ENCODE measurements around the gene DDA1.

DNA sequence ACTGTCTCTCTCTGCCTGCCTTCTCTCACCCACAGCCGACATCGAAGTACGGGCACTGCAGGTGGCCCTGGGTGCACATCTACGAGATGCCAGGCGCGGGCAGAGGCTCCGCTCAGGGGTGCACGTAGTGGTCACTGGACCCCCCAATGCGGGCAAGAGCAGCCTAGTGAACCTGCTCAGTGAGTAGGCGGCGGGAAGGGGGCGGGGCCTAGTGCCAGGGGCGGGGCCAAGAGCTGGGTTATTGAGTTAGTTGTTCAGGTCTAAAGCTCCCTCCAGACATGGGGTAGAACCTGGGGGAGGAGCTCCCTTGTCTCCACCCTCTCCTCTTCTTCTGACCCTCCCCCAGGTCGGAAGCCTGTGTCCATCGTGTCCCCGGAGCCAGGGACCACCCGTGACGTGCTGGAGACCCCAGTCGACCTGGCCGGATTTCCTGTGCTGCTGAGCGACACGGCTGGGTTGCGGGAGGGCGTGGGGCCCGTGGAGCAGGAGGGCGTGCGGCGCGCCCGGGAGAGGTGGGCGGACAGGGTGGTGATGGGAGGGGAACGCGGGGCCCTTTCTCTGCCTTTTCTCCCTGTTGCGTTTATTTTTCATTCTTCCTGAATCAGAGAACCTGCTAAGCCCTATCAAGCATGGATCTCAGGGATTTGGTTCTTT, 29.9 kb downstream of the DDA1 start:
- TF ChIP-seq CTCF (IDR thresholded peaks at IDR 0.05; ENCODE audit: low read length) = no peak
- no peak for TF ChIP-seq EZH2 (optimal IDR thresholded peaks at IDR 0.05; ENCODE audit: low read depth, low read length)
- no peak for TF ChIP-seq EZH2phosphoT487 (IDR thresholded peaks at IDR 0.05; ENCODE audit: low read length)
